Nephron (organoid): ENCODE data around the gene ST8SIA5.
"Not testable (repeated sequence)": the region's sequence is repeated elsewhere in the genome, so short reads cannot be mapped to it uniquely, and the experiment has no call there.

Source experiments
- H3K27ac Mint-ChIP-seq, 3 experiments: 2 replicates each; pipeline ENCODE4 v1.8.0; 2020; ENCODE audit warnings: mixed read lengths in 3 of 3, mild to moderate bottlenecking in 2 of 3, moderate library complexity in 1 of 3
- H3K27me3 Mint-ChIP-seq: 2 replicates; pipeline ENCODE4 v1.8.0; 2021; ENCODE audit warnings: low read depth, mild to moderate bottlenecking, moderate library complexity, mixed read lengths
- H3K36me3 Mint-ChIP-seq: 2 replicates; pipeline ENCODE4 v1.8.0; 2020; ENCODE audit warnings: low read depth, mixed read lengths
- H3K4me1 Mint-ChIP-seq: 2 replicates; pipeline ENCODE4 v1.8.0; 2020; ENCODE audit warnings: mixed read lengths
- H3K4me3 Mint-ChIP-seq, 3 experiments: 2 replicates each; pipeline ENCODE4 v1.8.0; 2020; ENCODE audit warnings: mild to moderate bottlenecking in 3 of 3, mixed read lengths in 3 of 3, moderate library complexity in 2 of 3
- H3K9me3 Mint-ChIP-seq: 2 replicates; pipeline ENCODE4 v1.8.0; 2020; ENCODE audit warnings: mixed read lengths
- TF ChIP-seq, protein P1 (sequence below), 3 experiments: fragments of 200-600 bp; sonication (generic); IDR thresholded peaks; one replicate each; pipeline ENCODE4 v1.5.0; 2021; ENCODE audit warnings: antibody characterized with exemption in 3 of 3; ENCODE audit not compliant: unreplicated experiment in 3 of 3

ST8SIA5 gene, protein sequence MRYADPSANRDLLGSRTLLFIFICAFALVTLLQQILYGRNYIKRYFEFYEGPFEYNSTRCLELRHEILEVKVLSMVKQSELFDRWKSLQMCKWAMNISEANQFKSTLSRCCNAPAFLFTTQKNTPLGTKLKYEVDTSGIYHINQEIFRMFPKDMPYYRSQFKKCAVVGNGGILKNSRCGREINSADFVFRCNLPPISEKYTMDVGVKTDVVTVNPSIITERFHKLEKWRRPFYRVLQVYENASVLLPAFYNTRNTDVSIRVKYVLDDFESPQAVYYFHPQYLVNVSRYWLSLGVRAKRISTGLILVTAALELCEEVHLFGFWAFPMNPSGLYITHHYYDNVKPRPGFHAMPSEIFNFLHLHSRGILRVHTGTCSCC

DNA sequence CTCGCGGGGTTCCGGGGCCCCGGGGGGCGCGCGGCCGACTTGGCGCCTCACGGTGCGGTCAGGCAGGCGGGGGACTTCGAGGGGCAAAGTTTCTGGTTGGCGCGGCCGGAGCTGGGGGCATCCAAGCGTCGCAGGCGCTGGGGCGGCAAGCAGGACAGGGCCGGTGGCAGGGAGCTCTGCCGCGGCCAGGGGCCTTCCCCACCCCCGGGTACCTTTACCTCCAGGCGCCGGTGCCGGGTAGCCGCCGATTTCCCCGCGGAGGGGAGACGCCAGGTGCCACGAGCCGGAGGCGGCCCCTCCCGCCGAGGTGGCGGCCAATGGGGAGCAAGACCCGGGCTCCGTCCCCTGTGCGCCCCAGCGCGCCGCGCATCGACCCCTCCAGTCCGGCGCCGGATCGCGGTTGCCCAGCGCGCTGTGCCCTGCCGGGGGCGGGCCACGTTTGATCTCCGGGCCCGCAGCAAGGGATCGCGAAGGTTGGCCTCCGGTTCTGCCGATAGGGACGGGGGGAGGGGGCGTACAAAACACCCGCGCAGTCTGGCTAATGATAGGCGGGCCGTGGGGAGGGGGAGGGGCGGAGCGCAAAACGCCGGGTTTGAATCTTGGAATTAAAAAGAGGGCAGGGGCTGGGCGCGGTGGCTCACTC lies at the start of gene ST8SIA5:
ST8SIA5 (minus strand) TSS at position 495 of the 643 bp plus-strand sequence. CDS start 545 bp downstream, outside the sequence.
- peak within 1 kb of the TSS; percentile 86 to 89 (median 87) for H3K4me3 Mint-ChIP-seq
- H3K4me1 Mint-ChIP-seq, result peaks cover 46% of the 10 kb centered on the region
- peaks cover 88% of the 10 kb centered on the region for H3K27me3 Mint-ChIP-seq
- TF ChIP-seq, protein P1, sequence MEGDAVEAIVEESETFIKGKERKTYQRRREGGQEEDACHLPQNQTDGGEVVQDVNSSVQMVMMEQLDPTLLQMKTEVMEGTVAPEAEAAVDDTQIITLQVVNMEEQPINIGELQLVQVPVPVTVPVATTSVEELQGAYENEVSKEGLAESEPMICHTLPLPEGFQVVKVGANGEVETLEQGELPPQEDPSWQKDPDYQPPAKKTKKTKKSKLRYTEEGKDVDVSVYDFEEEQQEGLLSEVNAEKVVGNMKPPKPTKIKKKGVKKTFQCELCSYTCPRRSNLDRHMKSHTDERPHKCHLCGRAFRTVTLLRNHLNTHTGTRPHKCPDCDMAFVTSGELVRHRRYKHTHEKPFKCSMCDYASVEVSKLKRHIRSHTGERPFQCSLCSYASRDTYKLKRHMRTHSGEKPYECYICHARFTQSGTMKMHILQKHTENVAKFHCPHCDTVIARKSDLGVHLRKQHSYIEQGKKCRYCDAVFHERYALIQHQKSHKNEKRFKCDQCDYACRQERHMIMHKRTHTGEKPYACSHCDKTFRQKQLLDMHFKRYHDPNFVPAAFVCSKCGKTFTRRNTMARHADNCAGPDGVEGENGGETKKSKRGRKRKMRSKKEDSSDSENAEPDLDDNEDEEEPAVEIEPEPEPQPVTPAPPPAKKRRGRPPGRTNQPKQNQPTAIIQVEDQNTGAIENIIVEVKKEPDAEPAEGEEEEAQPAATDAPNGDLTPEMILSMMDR (IDR thresholded peaks at IDR 0.05; ENCODE audit: unreplicated experiment in 3 of 3), result no peak
- H3K9me3 Mint-ChIP-seq, result no peaks in the 10 kb centered on the region
- H3K36me3 Mint-ChIP-seq, result no peaks in the 10 kb centered on the region
- peak within 1 kb of the TSS in 1 of 3 experiments; percentile 39 for H3K27ac Mint-ChIP-seq

DNA sequence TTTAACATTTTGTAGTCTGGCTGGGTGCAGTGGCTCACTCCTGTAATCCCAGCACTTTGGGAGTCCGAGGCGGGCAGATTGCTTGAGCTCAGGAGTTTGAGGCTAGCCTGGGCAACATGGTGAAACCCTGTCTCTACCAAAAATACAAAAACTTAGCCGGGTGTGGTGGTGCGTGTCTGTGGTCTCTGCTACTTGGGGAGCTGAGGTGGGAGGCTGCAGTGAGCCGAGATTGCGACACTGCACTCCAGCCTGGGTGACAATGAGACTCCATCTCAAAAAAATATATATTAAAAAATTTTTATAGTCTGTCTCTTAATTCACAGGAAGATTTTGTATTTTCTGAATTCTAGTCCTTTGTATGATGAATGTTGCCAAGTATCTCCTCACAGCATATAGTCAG lies 39.1 kb upstream of the ST8SIA5 start:
- H3K36me3 Mint-ChIP-seq, H3K27me3 Mint-ChIP-seq, H3K4me3 Mint-ChIP-seq, H3K9me3 Mint-ChIP-seq, H3K27ac Mint-ChIP-seq, H3K4me1 Mint-ChIP-seq: not testable (repeated sequence)

DNA sequence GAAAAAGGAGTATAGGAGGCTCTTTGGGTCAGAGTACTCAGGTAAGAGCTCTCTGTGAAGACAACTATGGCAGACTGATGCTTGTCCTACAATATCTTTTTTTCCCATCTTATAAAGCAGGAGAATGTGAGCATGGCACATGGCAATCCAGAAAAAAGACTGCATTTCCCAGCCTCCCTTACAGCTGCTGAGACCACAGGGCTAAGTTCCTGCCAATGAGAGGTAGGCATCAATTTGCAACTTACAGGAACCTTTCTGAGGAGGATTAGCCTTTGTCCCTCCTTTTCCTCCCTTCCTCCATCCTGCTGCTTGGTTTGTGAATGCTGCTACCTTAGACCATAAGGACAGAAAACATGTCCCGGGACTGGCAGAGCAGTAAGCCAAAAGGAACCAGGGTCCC lies 37.8 kb upstream of the ST8SIA5 start:
- Mint-ChIP-seq H3K9me3 (no peaks in the 10 kb centered on the region), H3K36me3 (no peaks in the 10 kb centered on the region), H3K4me1 (no peaks in the 10 kb centered on the region), H3K27me3 (no peaks in the 10 kb centered on the region), H3K4me3 (no peak overlapping the region), H3K27ac (no peak overlapping the region)
- TF ChIP-seq, protein P1 (IDR thresholded peaks at IDR 0.05; ENCODE audit: unreplicated experiment in 3 of 3), result no peak

DNA sequence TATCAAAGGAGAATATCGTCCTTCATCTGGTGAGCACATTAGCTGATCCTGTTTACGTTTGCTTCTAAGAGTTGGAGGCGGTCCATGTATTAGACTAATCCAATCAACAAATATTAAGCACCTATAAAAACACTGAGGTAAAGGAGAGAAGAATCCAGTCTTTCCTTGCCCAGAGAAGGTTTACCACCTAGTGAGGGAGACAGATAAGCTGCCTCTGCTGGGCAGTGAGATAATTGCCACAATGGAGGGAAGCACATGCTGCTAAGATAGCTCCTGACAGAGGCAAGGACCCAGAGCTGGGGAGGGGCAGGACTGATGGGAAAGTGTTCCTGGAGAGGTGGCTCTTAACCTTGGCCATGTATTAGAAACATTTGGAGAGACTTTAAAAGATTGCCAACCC lies 36.7 kb upstream of the ST8SIA5 start:
- H3K27ac Mint-ChIP-seq, result no peak overlapping the region

DNA sequence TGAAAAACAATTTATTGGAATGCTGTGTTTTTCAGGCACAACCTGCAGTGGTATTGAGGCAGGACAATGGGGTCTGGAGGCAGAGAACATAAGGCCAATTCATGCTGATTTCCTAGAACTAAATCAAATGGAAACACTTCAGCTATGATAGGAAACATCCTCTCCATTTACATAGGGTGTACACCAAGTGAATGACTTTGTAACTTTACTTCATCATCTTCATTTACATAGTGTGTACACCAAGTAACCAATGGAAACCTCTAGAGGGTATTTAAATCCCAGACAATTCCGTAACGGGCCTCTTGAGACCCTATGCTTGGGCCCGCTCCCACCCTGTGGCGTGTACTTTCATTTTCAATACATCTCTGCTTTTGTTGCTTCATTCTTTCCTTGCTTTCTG lies 32.2 kb upstream of the ST8SIA5 start:
- TF ChIP-seq, protein P1 (IDR thresholded peaks at IDR 0.05; ENCODE audit: unreplicated experiment in 3 of 3), result no peak
- H3K4me3 Mint-ChIP-seq, result no peak overlapping the region
- H3K36me3 Mint-ChIP-seq, result peaks cover 8% of the 10 kb centered on the region
- no peak overlapping the region for H3K27ac Mint-ChIP-seq
- no peaks in the 10 kb centered on the region for H3K27me3 Mint-ChIP-seq
- no peaks in the 10 kb centered on the region for H3K4me1 Mint-ChIP-seq
- H3K9me3 Mint-ChIP-seq, result peaks cover 16% of the 10 kb centered on the region

More for the DNA sequence above, 36.7 kb upstream of the ST8SIA5 start:
- Mint-ChIP-seq H3K4me3 (no peak overlapping the region), H3K9me3 (no peaks in the 10 kb centered on the region), H3K4me1 (no peaks in the 10 kb centered on the region), H3K36me3 (no peaks in the 10 kb centered on the region), H3K27me3 (no peaks in the 10 kb centered on the region)
- TF ChIP-seq, protein P1 (IDR thresholded peaks at IDR 0.05; ENCODE audit: unreplicated experiment in 3 of 3), result no peak

DNA sequence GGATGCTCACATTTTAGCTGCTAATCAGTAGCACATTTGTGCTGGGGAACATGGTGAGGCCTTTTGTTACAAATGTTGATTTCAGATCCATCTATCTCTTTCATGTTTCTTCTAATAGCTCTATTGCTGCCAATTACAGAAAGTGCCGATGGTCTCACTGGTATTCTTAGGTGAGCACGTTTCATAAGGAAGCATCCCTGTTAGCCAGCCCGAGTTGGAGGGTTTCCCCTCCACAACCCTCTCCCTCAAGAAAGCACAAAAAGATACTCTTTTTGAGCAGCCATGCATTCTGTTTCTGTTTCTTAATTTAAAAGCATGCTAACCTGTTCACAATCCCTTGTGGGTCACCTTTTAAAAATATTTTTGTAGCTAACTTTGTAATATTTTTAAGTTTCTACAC lies 30.8 kb upstream of the ST8SIA5 start:
- TF ChIP-seq, protein P1 (IDR thresholded peaks at IDR 0.05; ENCODE audit: unreplicated experiment in 3 of 3), result no peak
- H3K27ac Mint-ChIP-seq, result no peak overlapping the region
- H3K9me3 Mint-ChIP-seq, result peaks cover 16% of the 10 kb centered on the region
- no peaks in the 10 kb centered on the region for H3K27me3 Mint-ChIP-seq
- H3K4me1 Mint-ChIP-seq, result no peaks in the 10 kb centered on the region
- peaks cover 8% of the 10 kb centered on the region for H3K36me3 Mint-ChIP-seq
- H3K4me3 Mint-ChIP-seq, result no peak overlapping the region
